IMR-90 (cell line): ENCODE data around the gene COL5A1. TPM values are rescaled to one million over a fixed set of nuclear protein-coding genes. Genes with fewer than 3 reads are reported as not detected.

ENCODE experiments used
- ATAC-seq: fragments of 200-7000 bp; cut with Tn5 transposase; 2 replicates; pipeline ENCODE4 v1.9.1; 2020; ENCODE audit warnings: low read depth, mild to moderate bottlenecking, moderate library complexity
- BruUV-seq: library from RNA; stranded (reverse); fragments of 400-500 nt; replicated peaks from 2 replicates; lab custom pipeline; 2021; lab: Mats Ljungman, UMichigan
- CTCF ChIA-PET: fragments of 300-600 bp; formaldehyde crosslinking; extraction: SDS; loops from one replicate; lab custom pipeline; 2021; ENCODE audit warnings: antibody characterized with exemption; lab: Yijun Ruan, JAX
- POLR2A ChIA-PET: fragments of 300-600 bp; sonication (Branson Sonifier 250); formaldehyde crosslinking; loops from one replicate; lab custom pipeline; 2022; ENCODE audit warnings: antibody characterized with exemption; ENCODE audit not compliant: unreplicated experiment; lab: Charles Lee
- DNase-seq: peaks from one replicate; pipeline ENCODE4 v3.0.0; 2013
- H2AFZ ChIP-seq: replicated peaks from 2 replicates; pipeline ENCODE3; 2013; ENCODE audit warnings: low read length, mild to moderate bottlenecking; ENCODE audit not compliant: poor library complexity
- H2AK5ac ChIP-seq: 2 replicates; pipeline ENCODE4 v1.6.1; 2013; ENCODE audit warnings: low read depth, low read length, inconsistent platforms
- H2AK9ac ChIP-seq: replicated peaks from 2 replicates; pipeline ENCODE3; 2013; ENCODE audit warnings: mild to moderate bottlenecking, low read depth, low read length, moderate library complexity; ENCODE audit not compliant: poor library complexity
- H2BK120ac ChIP-seq: 2 replicates; pipeline ENCODE4 v1.6.1; 2013; ENCODE audit warnings: low read depth, low read length, inconsistent platforms
- H2BK15ac ChIP-seq: 3 replicates; pipeline ENCODE4 v1.6.1; 2013; ENCODE audit warnings: low read depth, low read length, inconsistent platforms
- H2BK20ac ChIP-seq: 2 replicates; pipeline ENCODE4 v1.6.1; 2013; ENCODE audit warnings: low read depth, mild to moderate bottlenecking, inconsistent platforms, low read length, moderate library complexity
- H2BK5ac ChIP-seq: 2 replicates; pipeline ENCODE4 v1.6.1; 2013; ENCODE audit warnings: mild to moderate bottlenecking, low read depth, low read length, inconsistent platforms; ENCODE audit not compliant: poor library complexity, severe bottlenecking
- H3K14ac ChIP-seq: replicated peaks from 2 replicates; pipeline ENCODE4 v1.6.1; 2013; ENCODE audit warnings: low read depth, low read length, inconsistent platforms
- H3K18ac ChIP-seq: 2 replicates; pipeline ENCODE4 v1.6.1; 2013; ENCODE audit warnings: low read depth, low read length, control low read depth
- H3K23ac ChIP-seq: 2 replicates; pipeline ENCODE4 v1.6.1; 2013; ENCODE audit warnings: low read depth, low read length, inconsistent platforms
- H3K27ac ChIP-seq: 2 replicates; pipeline ENCODE4 v1.5.1; 2013; ENCODE audit warnings: mild to moderate bottlenecking, control low read depth, low read length; ENCODE audit not compliant: insufficient read depth
- H3K27me3 ChIP-seq: 2 replicates; pipeline ENCODE4 v1.6.1; 2013; ENCODE audit warnings: low read length; ENCODE audit not compliant: control insufficient read depth, insufficient read depth
- H3K36me3 ChIP-seq: 2 replicates; pipeline ENCODE4 v1.6.1; 2013; ENCODE audit warnings: low read length, mixed read lengths; ENCODE audit not compliant: control insufficient read depth, insufficient read depth
- H3K4ac ChIP-seq: 2 replicates; pipeline ENCODE4 v1.6.1; 2013; ENCODE audit warnings: low read depth, low read length, inconsistent platforms
- H3K4me1 ChIP-seq: 2 replicates; pipeline ENCODE4 v1.6.1; 2013; ENCODE audit warnings: low read length, mixed read lengths; ENCODE audit not compliant: control insufficient read depth, insufficient read depth
- H3K4me2 ChIP-seq: 2 replicates; pipeline ENCODE4 v1.6.1; 2013; ENCODE audit warnings: low read depth, mild to moderate bottlenecking, control low read depth, low read length, moderate library complexity
- H3K4me3 ChIP-seq: 2 replicates; pipeline ENCODE4 v1.5.1; 2013; ENCODE audit warnings: low read depth, mild to moderate bottlenecking, control low read depth, low read length, moderate library complexity; ENCODE audit not compliant: insufficient read depth
- H3K56ac ChIP-seq: 2 replicates; pipeline ENCODE4 v1.6.1; 2013; ENCODE audit warnings: low read length, inconsistent platforms; ENCODE audit not compliant: insufficient read depth; ENCODE audit errors: extremely low read depth
- H3K79me1 ChIP-seq, 2 experiments: 2 replicates each; pipeline ENCODE4 v1.6.1; 2013; ENCODE audit warnings: low read length in 2 of 2, inconsistent platforms in 1 of 2, low read depth in 1 of 2
- H3K9ac ChIP-seq: 2 replicates; pipeline ENCODE4 v1.6.1; 2013; ENCODE audit warnings: low read depth, low read length, control low read depth
- H3K9me1 ChIP-seq: 2 replicates; pipeline ENCODE4 v1.6.1; 2013; ENCODE audit warnings: low read length, inconsistent platforms; ENCODE audit not compliant: insufficient read depth
- H3K9me3 ChIP-seq: 2 replicates; pipeline ENCODE4 v1.6.1; 2013; ENCODE audit warnings: low read length; ENCODE audit not compliant: control insufficient read depth, insufficient read depth
- H4K20me1 ChIP-seq: 2 replicates; pipeline ENCODE4 v1.6.1; 2013; ENCODE audit warnings: low read length, inconsistent platforms; ENCODE audit not compliant: insufficient read depth
- H4K5ac ChIP-seq: 2 replicates; pipeline ENCODE4 v1.6.1; 2013; ENCODE audit warnings: mild to moderate bottlenecking, low read depth, low read length, control low read depth
- H4K8ac ChIP-seq, 2 experiments: 2 replicates each; pipeline ENCODE4 v1.6.1; 2013; ENCODE audit warnings: low read depth in 2 of 2, low read length in 2 of 2, control low read depth in 1 of 2, inconsistent platforms in 1 of 2
- H4K91ac ChIP-seq: 2 replicates; pipeline ENCODE4 v1.6.1; 2013; ENCODE audit warnings: low read depth, low read length, inconsistent platforms; ENCODE audit not compliant: insufficient read depth
- CEBPB ChIP-seq: IDR thresholded peaks from 2 replicates; pipeline ENCODE4 v1.6.1; 2012; ENCODE audit warnings: low read depth, low read length, improper control_type of control experiment
- ELK1 ChIP-seq: fragments of 150-350 bp; IDR thresholded peaks from 2 replicates; pipeline ENCODE4 v1.6.1; 2016; ENCODE audit warnings: low read depth, mild to moderate bottlenecking, low read length, moderate library complexity, borderline replicate concordance
- MAZ ChIP-seq: IDR thresholded peaks from 2 replicates; pipeline ENCODE4 v1.6.1; 2012; ENCODE audit warnings: low read depth, mild to moderate bottlenecking, low read length, improper control_type of control experiment, moderate library complexity, borderline replicate concordance
- RAD21 ChIP-seq: IDR thresholded peaks from 2 replicates; pipeline ENCODE4 v1.6.1; 2012; ENCODE audit warnings: low read length, improper control_type of control experiment
- RCOR1 ChIP-seq: IDR thresholded peaks from 2 replicates; pipeline ENCODE4 v1.6.1; 2012; ENCODE audit warnings: mild to moderate bottlenecking, low read length, improper control_type of control experiment; ENCODE audit not compliant: insufficient replicate concordance
- RFX5 ChIP-seq: IDR thresholded peaks from 2 replicates; pipeline ENCODE4 v1.8.0; 2012; ENCODE audit warnings: low read depth, mild to moderate bottlenecking, low read length, moderate library complexity
- WGBS, 2 experiments: methylation state at CpG; one replicate each; pipeline versions ENCODE4 v1.1.5 to v1.1.7; 2013; ENCODE audit warnings: missing lambda C conversion rate in 2 of 2; ENCODE audit not compliant: insufficient read length in 1 of 2; ENCODE audit errors: extremely low coverage in 2 of 2; 5-methylcytosine and 5-hydroxymethylcytosine counted together
- dilution Hi-C: fragments of 300-500 bp; cut with HindIII; formaldehyde crosslinking; loops from one replicate; pipeline ENCODE4 v1.14.3; 2018; ENCODE audit warnings: low sequenced_read_pairs; ENCODE audit not compliant: unreplicated experiment
- in situ Hi-C: fragments of 300-500 bp; cut with MboI; formaldehyde crosslinking; loops from 3 replicates; pipeline ENCODE4 v1.14.3; 2019; ENCODE audit warnings: low sequenced_read_pairs, inconsistent platforms, mixed read lengths
- intact Hi-C: fragments of 100-400 bp; cut with micrococcal nuclease; formaldehyde crosslinking; loops from 2 replicates; pipeline ENCODE4 v1.10.0; 2022
- polyA plus RNA-seq, 3 experiments: library from polyadenylated mRNA; depleted of rRNA; stranded (reverse); fragments of >200 nt; gene quantifications; 2 replicates each; pipeline ENCODE4 v1.2.3, GENCODE V29; 2012; ENCODE audit warnings: low replicate concordance in 1 of 3
- total RNA-seq: library from RNA; depleted of rRNA; stranded (reverse); fragments of >200 nt; gene quantifications from 2 replicates; pipeline ENCODE4 v1.2.3, GENCODE V29; 2012

The COL5A1 gene
- total and polyA plus RNA-seq, 2 of the 4 experiments (the other 2 are of a cell fraction), result 19.2 to 173 TPM

GRCh38 chr9:134688231-134688630 is 46.6 kb downstream of the COL5A1 start:
- intact Hi-C loops, result no loop called here
- no peak overlapping the region for H4K8ac ChIP-seq

More at GRCh38 chr9:134688231-134688630, 46.6 kb downstream of the COL5A1 start:
- H3K4me2 ChIP-seq, result no peak overlapping the region
- no peak overlapping the region for H2AK9ac ChIP-seq
- H3K18ac ChIP-seq, result no peak overlapping the region
- no peak overlapping the region for H3K27ac ChIP-seq
- H3K4me1 ChIP-seq, result peaks cover 5% of the 10 kb centered on the region; the same call in 1 of the 2 replicates
- peaks cover 67% of the 10 kb centered on the region for H3K36me3 ChIP-seq
- no peak overlapping the region for H4K5ac ChIP-seq
- H2BK5ac ChIP-seq, result no peak overlapping the region
- peaks cover 35 to 99% of the 10 kb centered on the region in 2 experiments for H3K79me1 ChIP-seq
- ChIA-PET POLR2A (no interaction called here), CTCF (no interaction called here)
- peaks cover 98% of the 10 kb centered on the region for H4K20me1 ChIP-seq
- in situ Hi-C loops, result no loop called here
- peaks cover 47% of the 10 kb centered on the region for H3K9me1 ChIP-seq
- no peak overlapping the region for H2BK15ac ChIP-seq
- H2AFZ ChIP-seq, result no peak overlapping the region
- DNase-seq (no peak), ATAC-seq (no peak)
- H2AK5ac ChIP-seq, result no peak overlapping the region
- H4K91ac ChIP-seq, result no peak overlapping the region
- H3K9me3 ChIP-seq, result no peaks in the 10 kb centered on the region
- H3K9ac ChIP-seq, result no peak overlapping the region
- dilution Hi-C loops, result no loop called here
- H3K4me3 ChIP-seq, result no peak overlapping the region
- H3K56ac ChIP-seq, result no peak overlapping the region
- no peak overlapping the region for H2BK120ac ChIP-seq
- TF ChIP-seq RFX5, result no peak
- no peak for TF ChIP-seq CEBPB
- TF ChIP-seq ELK1, result no peak
- no peak for TF ChIP-seq MAZ
- no peak for TF ChIP-seq RCOR1
- no peak for TF ChIP-seq RAD21
- no peak overlapping the region for H3K4ac ChIP-seq
- H2BK20ac ChIP-seq, result no peak overlapping the region
- no peak overlapping the region for H3K23ac ChIP-seq
- no TSS peak for BruUV-seq
- H3K14ac ChIP-seq, result no peak overlapping the region
- 98% methylated on average over 6 of the region's 15 CpGs; no CpG with 5 or more reads in 1 of the 2 experiments for WGBS, 2 experiments
- H3K27me3 ChIP-seq, result no peaks in the 10 kb centered on the region
